Spleen (tissue), 11 donors: ENCODE data around the gene STXBP1. TPM values are rescaled to one million over a fixed set of nuclear protein-coding genes. Genes with fewer than 3 reads are reported as not detected.
A peak's percentile ranks its signal among the peaks of the same experiment; 100 is the strongest.

Experiments used
- DNase-seq: peaks from one replicate; pipeline ENCODE4 v3.0.0-alpha.2; 2020
- H3K27ac ChIP-seq, 8 donors: fragments of 200-600 bp; sonication (generic) in 7 of 8; 1 replicate in 4 of 8; 2 replicates in 4 of 8; pipeline versions ENCODE4 v1.5.0 to v1.8.0; 2016 to 2021; ENCODE audit warnings: inconsistent platforms in 4 of 8, mild to moderate bottlenecking in 4 of 8, moderate library complexity in 1 of 8
- H3K27me3 ChIP-seq, 7 donors: fragments of 200-600 bp; sonication (generic) in 6 of 7; replicated peaks in 1 of 7; 1 replicate in 4 of 7; 2 replicates in 3 of 7; pipeline versions ENCODE4 v1.5.0 to v1.8.0; 2016 to 2021; ENCODE audit warnings: inconsistent platforms in 3 of 7, mild to moderate bottlenecking in 1 of 7
- H3K36me3 ChIP-seq, 6 donors: fragments of 200-600 bp; sonication (generic) in 5 of 6; 1 replicate in 4 of 6; 2 replicates in 2 of 6; pipeline versions ENCODE4 v1.5.0 to v1.8.0; 2016 to 2021; ENCODE audit warnings: inconsistent platforms in 2 of 6
- H3K4me1 ChIP-seq, 6 donors: fragments of 200-600 bp; sonication (generic) in 5 of 6; 1 replicate in 3 of 6; 2 replicates in 3 of 6; pipeline versions ENCODE4 v1.5.0 to v1.8.0; 2016 to 2021; ENCODE audit warnings: inconsistent platforms in 3 of 6
- H3K4me3 ChIP-seq, 8 donors: fragments of 200-600 bp; sonication (generic) in 7 of 8; 1 replicate in 4 of 8; 2 replicates in 4 of 8; pipeline versions ENCODE4 v1.5.0 to v1.8.0; 2016 to 2021; ENCODE audit warnings: inconsistent platforms in 4 of 8, mild to moderate bottlenecking in 4 of 8, moderate library complexity in 2 of 8
- H3K9me3 ChIP-seq, 8 donors: fragments of 200-600 bp; sonication (generic) in 7 of 8; 1 replicate in 4 of 8; 2 replicates in 4 of 8; pipeline versions ENCODE4 v1.5.0 to v1.8.0; 2016 to 2021; ENCODE audit warnings: inconsistent platforms in 4 of 8
- CTCF ChIP-seq, 11 experiments: fragments of 200-600 bp in 7 of 11; fragments of 450-650 bp in 4 of 11; sonication (generic) in 4 of 11; IDR thresholded peaks in 8 of 11; conservative IDR thresholded peaks in 3 of 11; 1 replicate in 7 of 11; 2 replicates in 4 of 11; pipeline versions ENCODE4 v1.4.0 to v1.8.0; 2016 to 2021; ENCODE audit warnings: antibody characterized with exemption in 11 of 11, inconsistent platforms in 4 of 11, mild to moderate bottlenecking in 1 of 11
- POLR2A ChIP-seq, 3 donors: fragments of 450-650 bp; IDR thresholded peaks; one replicate each; pipeline ENCODE4 v1.5.1; 2017; ENCODE audit warnings: antibody characterized with exemption in 3 of 3, mild to moderate bottlenecking in 1 of 3
- POLR2AphosphoS5 ChIP-seq, 3 donors: sonication (generic); formaldehyde crosslinking; IDR thresholded peaks; one replicate each; pipeline ENCODE4 v1.5.1; 2017; ENCODE audit warnings: antibody characterized with exemption in 3 of 3
- WGBS, 5 donors: extraction: QIAGEN DNeasy Blood & Tissue Kit in 3 of 5; methylation state at CpG; one replicate each; pipeline versions ENCODE4 v1.1.5 to v1.1.7; 2013 to 2018; 5-methylcytosine and 5-hydroxymethylcytosine counted together
- intact Hi-C: fragments of 100-400 bp; cut with DNase I; formaldehyde crosslinking; loops from one replicate; pipeline ENCODE4 v1.15.0; 2023; ENCODE audit warnings: low total_unique reads
- polyA plus RNA-seq, 3 donors: library from polyadenylated mRNA; stranded (reverse); fragments of 200-250 nt; gene quantifications; one replicate each; pipeline ENCODE4 v1.2.1, GENCODE V29; 2013
- total RNA-seq, 7 donors: library from RNA; depleted of rRNA in 3 of 7; stranded (reverse); fragments of >200 nt in 3 of 7; fragmentation: NEBNext Ultra II Directional in 4 of 7; extraction: Animal tissue kit (Norgen Biotek cat#: 25700) in 4 of 7; gene quantifications; one replicate each; pipeline versions ENCODE4 v1.1.0 to v1.2.1, GENCODE V29; 2016 to 2021
- donor health status: healthy with polysubstance abuse.
- donor health status: DM: no; HTN: no; CAD: no; lungs with moderate emphysema.
- donor health status: DM: no; HTN: no; CAD: no.
- donor health status: Bipolar disorder and iron deficiency.
- donor health status: healthy.
- donor health status: DM: no; HTN: no; CAD: no.
- donor health status: DM: yes; HTN: yes; CAD: no.

STXBP1 gene
- total and polyA plus RNA-seq, 10 donors: 4.3 to 75.7 (median 31.6) TPM

DNA sequence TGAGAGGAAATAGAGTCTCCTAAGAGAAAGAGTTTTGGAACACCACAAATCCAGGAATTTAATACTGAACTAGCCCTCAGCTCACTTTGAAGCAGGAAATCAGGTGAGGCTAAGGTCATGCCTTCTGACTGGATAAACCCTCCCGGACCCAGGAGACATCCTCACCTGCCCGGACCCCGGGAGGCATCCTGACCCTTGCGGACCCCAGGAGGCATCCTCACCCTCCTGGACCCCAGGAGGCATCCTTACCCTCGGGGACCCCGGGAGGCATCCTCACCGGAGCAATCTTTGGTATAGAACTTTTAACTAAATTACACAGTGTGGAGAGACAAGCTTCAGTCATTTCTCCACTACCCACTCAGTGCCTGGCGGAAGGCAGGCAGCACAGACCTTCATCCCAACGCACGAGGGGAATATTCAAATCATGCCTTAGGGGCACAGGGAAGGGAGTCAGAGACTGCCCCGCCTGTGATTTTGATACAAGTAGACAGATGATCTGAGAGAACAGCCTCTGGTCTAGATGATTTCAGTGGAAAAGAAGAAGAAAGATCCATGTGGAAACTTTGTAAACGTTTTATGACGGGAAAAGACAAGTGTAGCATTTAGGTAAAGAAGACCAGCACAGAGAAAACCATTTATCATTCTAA, 21.3 kb downstream of the STXBP1 start:
- H3K36me3 ChIP-seq: no peaks in the 10 kb centered on the region

DNA sequence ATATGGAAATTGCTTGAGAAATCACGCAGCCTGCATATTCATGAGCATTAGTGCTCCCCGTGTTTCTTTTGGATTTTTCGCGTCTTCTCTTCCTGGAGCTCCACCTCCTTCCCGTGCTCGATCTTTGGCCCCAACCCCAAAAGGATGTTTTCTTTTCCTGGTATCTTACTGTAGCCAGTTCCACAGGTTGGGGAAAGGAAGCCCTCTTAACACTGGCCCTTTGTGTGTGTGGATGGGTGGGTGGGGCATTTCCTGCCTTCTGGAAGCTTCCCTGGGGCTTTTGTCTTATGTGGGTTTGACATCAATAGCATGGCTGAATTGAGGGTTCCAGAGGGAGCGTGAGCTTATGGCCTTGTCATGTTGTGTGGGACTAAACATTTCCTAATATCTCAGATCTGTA, 21.9 kb downstream of the STXBP1 start:
- peaks cover 0 to 27% (median 13%) of the 10 kb centered on the region in 6 donors for H3K4me1 ChIP-seq
- 63 to 83% (median 75%) methylated on average over 7 of the region's 7 CpGs for WGBS, 5 donors
- no peak for TF ChIP-seq CTCF (IDR thresholded peaks at IDR 0.05 in 8 of 11, conservative IDR thresholded peaks at IDR 0.05 in 3 of 11)
- TF ChIP-seq POLR2A (IDR thresholded peaks at IDR 0.05): no peak
- TF ChIP-seq POLR2AphosphoS5 (IDR thresholded peaks at IDR 0.05): peak in 1 of 3 donors; percentile 23
- H3K4me3 ChIP-seq: no peak overlapping the region
- no peaks in the 10 kb centered on the region for H3K36me3 ChIP-seq
- H3K27ac ChIP-seq: peak overlapping the region in 6 of 8 donors; percentile 32 to 55 (median 38)
- no peaks in the 10 kb centered on the region for H3K27me3 ChIP-seq
- intact Hi-C loops: no loop called here
- no peak for DNase-seq
- H3K9me3 ChIP-seq: no peaks in the 10 kb centered on the region

More for the DNA sequence above, 21.3 kb downstream of the STXBP1 start:
- peaks cover 0 to 32% (median 17%) of the 10 kb centered on the region in 6 donors for H3K4me1 ChIP-seq
- intact Hi-C loops: no loop called here
- H3K27me3 ChIP-seq: no peaks in the 10 kb centered on the region
- H3K9me3 ChIP-seq: no peaks in the 10 kb centered on the region
- DNase-seq: no peak
- peak overlapping the region in 4 of 8 donors; percentile 32 to 55 (median 42) for H3K27ac ChIP-seq
- H3K4me3 ChIP-seq: no peak overlapping the region
- TF ChIP-seq CTCF (IDR thresholded peaks at IDR 0.05 in 8 of 11, conservative IDR thresholded peaks at IDR 0.05 in 3 of 11) (no peak), POLR2AphosphoS5 (IDR thresholded peaks at IDR 0.05) (no peak), POLR2A (IDR thresholded peaks at IDR 0.05) (no peak)
- 80 to 91% (median 89%) methylated on average over 10 to 13 of the region's 13 CpGs for WGBS, 5 donors

GRCh38 chr9:127634698-127635097, 22.6 kb downstream of the STXBP1 start:
- intact Hi-C loops: no loop called here
- Histone ChIP-seq H3K4me3 (no peak overlapping the region), H3K36me3 (no peaks in the 10 kb centered on the region), H3K9me3 (no peaks in the 10 kb centered on the region), H3K27ac (peak overlapping the region in 3 of 8 donors; percentile 34 to 50 (median 39)), H3K4me1 (peaks cover 0 to 20% (median 10%) of the 10 kb centered on the region in 6 donors), H3K27me3 (no peaks in the 10 kb centered on the region)
- WGBS, 5 donors: 73 to 85% (median 81%) methylated on average over 5 of the region's 5 CpGs
- TF ChIP-seq POLR2A (IDR thresholded peaks at IDR 0.05): no peak
- TF ChIP-seq CTCF (IDR thresholded peaks at IDR 0.05 in 8 of 11, conservative IDR thresholded peaks at IDR 0.05 in 3 of 11): no peak
- TF ChIP-seq POLR2AphosphoS5 (IDR thresholded peaks at IDR 0.05): no peak
- no peak for DNase-seq

- Histone ChIP-seq H3K4me1 (peaks cover 0 to 15% (median 7%) of the 10 kb centered on the region in 6 donors), H3K27ac (no peak overlapping the region), H3K9me3 (no peaks in the 10 kb centered on the region), H3K4me3 (no peak overlapping the region), H3K36me3 (no peaks in the 10 kb centered on the region), H3K27me3 (no peaks in the 10 kb centered on the region)
- intact Hi-C loops: no loop called here
- TF ChIP-seq POLR2A (IDR thresholded peaks at IDR 0.05) (no peak), POLR2AphosphoS5 (IDR thresholded peaks at IDR 0.05) (no peak), CTCF (IDR thresholded peaks at IDR 0.05 in 8 of 11, conservative IDR thresholded peaks at IDR 0.05 in 3 of 11) (no peak)
- 89 to 96% (median 91%) methylated on average over 8 of the region's 8 CpGs for WGBS, 5 donors
- no peak for DNase-seq
Measured at GRCh38 chr9:127635201-127635735, 23.2 kb downstream of the STXBP1 start.
